ENCODE results near the gene EFCAB13.

DNA sequence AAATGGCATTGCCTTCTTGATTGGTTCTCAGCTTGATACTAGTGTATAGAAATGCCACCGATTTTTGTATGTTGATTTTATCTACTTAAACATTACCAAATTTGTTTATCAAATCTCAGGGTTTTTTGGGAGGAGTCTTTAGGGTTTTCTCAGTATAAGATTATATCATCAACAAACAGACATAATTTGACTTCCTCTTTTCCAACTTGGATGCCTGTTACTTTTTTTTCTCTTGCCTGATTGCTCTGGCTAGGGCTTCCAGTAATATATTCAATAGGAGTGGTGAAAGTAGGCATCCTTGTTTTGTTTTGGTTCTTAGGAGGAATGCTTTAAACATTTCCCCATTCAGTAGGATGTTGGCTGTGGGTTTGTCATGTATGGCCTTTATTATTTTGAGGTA, 29.1 kb downstream of the EFCAB13 start:
- TF ChIP-seq ZNF274 (IDR thresholded peaks at IDR 0.05; ENCODE audit: low read depth, low read length) (no peak), YY1 (IDR thresholded peaks at IDR 0.05; ENCODE audit: insufficient read depth, insufficient read length) (no peak), SUZ12 (IDR thresholded peaks at IDR 0.05; ENCODE audit: extremely low read depth, insufficient read depth, insufficient read length) (no peak)
